Ectodermal cell (in vitro differentiated cells): Measurements from ENCODE around the gene NASP.

Experiments used
- H3K27ac ChIP-seq: 2 replicates; pipeline ENCODE4 v1.7.0; 2013; ENCODE audit warnings: mild to moderate bottlenecking, low read depth, low read length; ENCODE audit not compliant: insufficient read depth, poor library complexity, severe bottlenecking
- H3K27me3 ChIP-seq: 2 replicates; pipeline ENCODE4 v1.7.0; 2013; ENCODE audit warnings: mild to moderate bottlenecking, low read length; ENCODE audit not compliant: insufficient read depth, control insufficient read depth, poor library complexity, severe bottlenecking
- H3K36me3 ChIP-seq: one replicate; pipeline ENCODE4 v1.7.0; 2013; ENCODE audit warnings: low read length; ENCODE audit not compliant: control insufficient read depth, insufficient read depth
- H3K4me1 ChIP-seq: one replicate; pipeline ENCODE4 v1.7.0; 2013; ENCODE audit warnings: low read length; ENCODE audit not compliant: control insufficient read depth, insufficient read depth
- H3K4me3 ChIP-seq: 2 replicates; pipeline ENCODE4 v1.7.0; 2013; ENCODE audit warnings: low read depth, low read length, control low read depth; ENCODE audit not compliant: insufficient read depth
- H3K9me3 ChIP-seq: 2 replicates; pipeline ENCODE4 v1.7.0; 2013; ENCODE audit warnings: mild to moderate bottlenecking, low read length, moderate library complexity; ENCODE audit not compliant: control insufficient read depth
- WGBS, 2 experiments: methylation state at CpG; one replicate each; pipeline ENCODE4 v1.1.7; 2013; ENCODE audit warnings: missing lambda C conversion rate in 2 of 2; 5-methylcytosine and 5-hydroxymethylcytosine counted together

NASP gene

DNA sequence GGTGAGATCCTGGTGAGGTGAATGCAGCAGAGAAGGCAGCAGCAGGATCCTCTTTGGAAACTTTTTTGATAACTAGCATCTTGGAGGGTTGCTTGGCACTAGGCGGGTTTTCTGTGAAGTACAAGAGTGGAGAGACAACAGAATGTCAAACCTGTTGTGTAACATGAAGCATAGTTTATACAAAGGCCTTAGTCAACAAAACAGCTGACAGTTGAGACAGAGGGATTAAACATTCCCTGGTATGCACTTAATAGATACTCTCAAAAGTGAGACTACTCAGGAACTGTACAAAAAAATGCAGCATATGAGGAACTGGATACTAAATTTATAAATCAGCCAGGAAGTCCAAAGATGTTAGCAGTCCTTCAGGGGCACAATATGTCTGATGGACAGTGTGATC is 56.5 kb downstream of the NASP start:
- H3K36me3 ChIP-seq = peaks cover 53% of the 10 kb centered on the region
- no peak overlapping the region for H3K27ac ChIP-seq

DNA sequence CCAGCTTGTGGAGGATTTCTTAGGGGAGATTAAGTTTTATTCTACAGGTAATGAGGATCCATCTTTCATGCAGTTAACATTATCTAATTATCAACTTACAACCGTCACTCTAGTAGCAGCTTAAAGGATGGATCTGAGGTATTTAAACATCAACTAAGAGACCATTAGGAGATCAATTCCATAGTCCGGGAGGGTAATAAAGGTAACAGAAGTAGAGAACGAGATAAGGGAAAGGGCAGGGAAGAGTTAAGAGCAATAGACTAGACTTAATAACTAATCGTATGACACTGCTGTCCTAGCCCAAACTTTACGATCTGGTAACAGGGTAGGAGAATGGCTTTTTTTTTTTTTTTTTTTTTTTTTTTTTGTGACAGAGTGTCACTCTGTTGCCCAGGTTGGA is 59.5 kb downstream of the NASP start:
- no peak overlapping the region for H3K27ac ChIP-seq
- 93% methylated on average over 5 of the region's 5 CpGs for WGBS, 2 experiments
- H3K36me3 ChIP-seq = peaks cover 51% of the 10 kb centered on the region
- H3K4me3 ChIP-seq = no peak overlapping the region
- H3K9me3 ChIP-seq = no peaks in the 10 kb centered on the region
- no peaks in the 10 kb centered on the region for H3K27me3 ChIP-seq
- H3K4me1 ChIP-seq = no peaks in the 10 kb centered on the region

More for the DNA sequence above, 56.5 kb downstream of the NASP start:
- no peak overlapping the region for H3K4me3 ChIP-seq
- H3K27me3 ChIP-seq = no peaks in the 10 kb centered on the region
- H3K9me3 ChIP-seq = no peaks in the 10 kb centered on the region
- WGBS, 2 experiments = 95 to 97% methylated on average over 1 of the region's 1 CpG
- no peaks in the 10 kb centered on the region for H3K4me1 ChIP-seq

DNA sequence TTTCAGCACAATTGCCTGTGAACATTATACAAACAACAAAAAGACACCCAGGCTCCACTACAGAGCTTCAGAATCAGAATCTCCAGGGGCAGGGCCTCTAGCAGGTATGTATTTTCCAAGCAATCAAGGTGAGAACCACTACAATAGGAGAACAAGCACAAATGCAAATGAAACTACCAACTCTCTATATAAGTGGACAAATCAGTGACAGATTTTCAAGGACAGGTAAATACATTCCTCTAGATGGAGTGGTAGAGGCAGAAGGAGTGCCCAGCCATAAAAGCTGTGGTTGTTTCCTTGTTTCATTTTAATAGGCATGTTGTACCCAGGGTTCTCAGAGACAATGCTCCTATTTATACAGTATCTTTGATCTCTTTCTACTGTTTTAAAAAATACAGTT is 60.1 kb downstream of the NASP start:
- Histone ChIP-seq H3K27ac (no peak overlapping the region), H3K27me3 (no peaks in the 10 kb centered on the region), H3K36me3 (peaks cover 45% of the 10 kb centered on the region), H3K9me3 (no peaks in the 10 kb centered on the region), H3K4me3 (no peak overlapping the region), H3K4me1 (no peaks in the 10 kb centered on the region)

DNA sequence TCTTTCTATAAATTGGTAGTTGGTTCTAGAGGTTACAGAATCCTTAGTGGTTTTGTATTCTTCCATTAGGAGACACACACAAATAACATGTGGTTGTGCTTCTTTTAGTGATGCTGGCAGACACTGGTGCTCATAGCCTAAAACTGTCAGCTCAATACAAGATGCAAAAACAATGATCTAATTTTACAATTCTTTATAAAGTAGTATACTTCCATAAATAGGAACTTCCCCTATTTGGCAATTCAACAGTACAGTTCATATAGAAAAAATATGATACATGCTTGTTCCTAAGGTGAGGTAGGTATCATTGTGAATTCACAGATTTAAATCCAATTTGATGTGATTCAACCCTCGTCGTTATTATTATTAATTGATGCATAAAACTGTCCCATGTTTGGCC is 60.8 kb downstream of the NASP start:
- Histone ChIP-seq H3K36me3 (peaks cover 44% of the 10 kb centered on the region), H3K27me3 (no peaks in the 10 kb centered on the region), H3K27ac (no peak overlapping the region), H3K9me3 (no peaks in the 10 kb centered on the region), H3K4me3 (no peak overlapping the region), H3K4me1 (no peaks in the 10 kb centered on the region)
- WGBS, 2 experiments = 90 to 98% methylated on average over 2 of the region's 2 CpGs

DNA sequence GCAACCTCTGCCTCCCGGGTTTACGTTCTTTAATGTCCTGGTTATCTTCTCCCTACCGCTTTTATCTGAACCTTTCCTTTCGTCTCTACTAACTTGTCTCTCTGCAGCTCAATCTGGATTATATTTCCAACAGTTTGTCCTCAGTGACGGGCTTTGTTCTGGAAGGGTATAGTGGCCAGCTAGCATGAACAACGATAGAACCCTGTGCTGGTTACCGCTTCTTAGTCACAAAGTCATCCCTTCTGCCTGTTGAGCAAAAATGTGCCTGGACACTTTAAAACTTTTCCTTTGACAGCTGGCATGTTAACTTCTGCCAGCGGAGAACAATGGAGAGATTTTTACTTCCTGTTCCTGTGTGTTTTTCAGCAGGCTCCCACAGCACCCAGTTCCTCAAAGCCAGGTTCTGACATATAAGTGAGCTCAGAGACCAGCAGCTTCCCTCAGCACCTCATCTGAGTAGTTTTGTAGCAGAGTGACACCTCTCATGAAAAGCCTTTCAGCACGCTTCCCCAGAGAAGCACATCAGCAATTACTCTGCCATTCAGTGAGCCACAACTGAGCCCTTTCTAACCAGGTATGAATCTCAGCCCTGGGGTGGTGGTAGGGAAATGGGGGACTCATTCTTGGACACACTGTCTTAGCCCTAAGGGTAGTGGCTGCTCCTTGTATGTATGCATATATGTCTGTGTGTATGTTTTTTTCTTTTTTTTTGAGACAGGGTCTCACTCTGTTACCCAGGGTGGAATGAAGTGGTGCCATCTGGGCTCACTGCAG is 63.6 kb downstream of the NASP start:
- peaks cover 36% of the 10 kb centered on the region for H3K36me3 ChIP-seq
- no peaks in the 10 kb centered on the region for H3K27me3 ChIP-seq
- WGBS, 2 experiments = 96 to 97% methylated on average over 9 of the region's 9 CpGs
- no peak overlapping the region for H3K4me3 ChIP-seq
- H3K4me1 ChIP-seq = no peaks in the 10 kb centered on the region
- no peaks in the 10 kb centered on the region for H3K9me3 ChIP-seq
- no peak overlapping the region for H3K27ac ChIP-seq

DNA sequence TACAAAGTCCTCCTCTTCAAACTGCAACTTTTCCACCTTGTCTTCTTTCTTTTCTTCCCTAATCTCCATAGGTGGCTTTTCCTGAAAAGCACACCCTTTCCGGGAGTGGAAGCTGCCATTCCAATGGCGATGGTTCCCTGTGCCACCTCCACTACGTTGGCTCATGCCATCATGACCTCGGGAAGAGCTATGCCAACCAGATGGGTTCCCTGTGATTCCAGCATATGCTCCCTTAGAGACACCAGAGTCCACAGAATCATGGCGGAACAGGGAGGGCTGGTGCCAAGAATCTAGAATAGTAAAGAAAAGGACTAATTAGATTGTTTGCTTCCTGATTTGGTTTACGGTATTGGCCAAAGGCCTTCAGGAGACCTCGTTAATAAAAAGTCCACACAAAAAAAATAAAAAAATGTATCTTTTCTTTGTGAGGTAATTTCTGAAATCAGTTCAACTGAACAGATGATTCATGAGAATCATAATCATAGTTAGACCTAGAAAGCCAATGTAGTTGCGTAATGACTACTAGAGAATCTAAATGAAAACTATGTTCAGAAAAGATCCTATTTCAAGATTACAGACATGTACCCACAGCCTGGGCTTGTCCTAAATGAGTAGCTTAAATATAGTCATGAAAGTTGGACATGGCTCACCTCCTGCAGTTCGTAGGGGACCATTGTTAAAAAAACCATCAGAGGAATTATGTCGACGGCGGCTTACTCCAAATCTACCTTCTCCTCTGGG is 70.9 kb downstream of the NASP start:
- 93 to 98% methylated on average over 11 to 12 of the region's 12 CpGs for WGBS, 2 experiments

DNA sequence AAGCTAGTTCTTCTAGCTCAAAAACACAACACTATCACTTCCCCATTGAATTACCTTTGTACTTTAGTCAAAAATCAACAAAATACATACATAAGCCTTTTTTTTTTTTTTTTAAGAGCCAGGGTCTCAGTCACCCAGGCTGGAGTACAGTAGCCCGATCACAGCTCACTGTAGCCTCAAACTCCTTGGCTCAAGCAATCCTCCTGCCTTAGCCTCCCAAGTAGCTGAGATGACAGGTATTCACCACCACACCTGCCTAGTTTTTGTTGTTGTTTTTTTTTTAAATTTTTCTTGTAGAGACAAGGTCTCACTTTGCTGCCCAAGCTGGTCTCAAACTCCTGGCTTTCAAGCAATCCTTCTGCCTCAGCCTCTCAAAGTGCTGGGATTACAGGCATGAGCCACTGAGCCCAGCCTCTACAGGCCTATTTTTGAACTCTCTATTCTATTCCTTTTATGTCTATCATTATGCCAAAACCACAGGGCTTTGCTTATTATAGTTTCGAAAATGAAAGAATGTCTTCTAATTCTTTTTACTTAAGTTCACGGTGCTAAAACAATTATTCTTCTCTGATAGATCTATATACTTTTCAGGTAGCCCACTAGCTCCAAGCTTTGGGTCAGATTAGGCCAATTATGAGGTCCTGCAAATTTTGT is 72.9 kb downstream of the NASP start:
- Histone ChIP-seq H3K27me3 (no peaks in the 10 kb centered on the region), H3K36me3 (peaks cover 78% of the 10 kb centered on the region), H3K4me1 (no peaks in the 10 kb centered on the region), H3K9me3 (no peaks in the 10 kb centered on the region), H3K27ac (no peak overlapping the region), H3K4me3 (no peak overlapping the region)
- WGBS, 2 experiments = 89 to 93% methylated on average over 2 to 3 of the region's 3 CpGs

More for the DNA sequence above, 70.9 kb downstream of the NASP start:
- H3K4me1 ChIP-seq = no peaks in the 10 kb centered on the region
- no peaks in the 10 kb centered on the region for H3K9me3 ChIP-seq
- no peaks in the 10 kb centered on the region for H3K27me3 ChIP-seq
- H3K27ac ChIP-seq = no peak overlapping the region
- peaks cover 75% of the 10 kb centered on the region for H3K36me3 ChIP-seq
- H3K4me3 ChIP-seq = no peak overlapping the region

DNA sequence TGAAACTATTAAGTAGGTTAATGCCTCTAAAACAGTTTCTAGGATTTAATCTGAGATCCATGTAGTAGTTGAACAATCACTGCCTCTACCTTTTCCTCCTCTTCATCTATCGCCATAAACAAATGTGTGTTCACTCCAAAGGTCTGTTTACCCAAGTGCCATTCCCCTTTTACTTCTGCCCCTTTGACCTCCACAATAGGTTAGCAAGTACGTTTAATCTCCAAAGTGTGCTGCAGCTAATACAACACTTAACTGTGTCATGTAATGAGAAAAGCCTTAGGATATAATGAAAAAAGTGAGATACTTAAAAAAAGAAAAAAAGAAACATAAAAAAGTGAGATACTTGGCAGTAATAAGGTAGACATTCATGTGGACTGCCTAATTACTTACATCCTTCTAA is 74.3 kb downstream of the NASP start:
- Histone ChIP-seq H3K4me3 (no peak overlapping the region), H3K27ac (no peak overlapping the region), H3K9me3 (no peaks in the 10 kb centered on the region), H3K27me3 (no peaks in the 10 kb centered on the region), H3K4me1 (no peaks in the 10 kb centered on the region), H3K36me3 (peaks cover 71% of the 10 kb centered on the region)
- 94 to 95% methylated on average over 2 of the region's 2 CpGs for WGBS, 2 experiments

DNA sequence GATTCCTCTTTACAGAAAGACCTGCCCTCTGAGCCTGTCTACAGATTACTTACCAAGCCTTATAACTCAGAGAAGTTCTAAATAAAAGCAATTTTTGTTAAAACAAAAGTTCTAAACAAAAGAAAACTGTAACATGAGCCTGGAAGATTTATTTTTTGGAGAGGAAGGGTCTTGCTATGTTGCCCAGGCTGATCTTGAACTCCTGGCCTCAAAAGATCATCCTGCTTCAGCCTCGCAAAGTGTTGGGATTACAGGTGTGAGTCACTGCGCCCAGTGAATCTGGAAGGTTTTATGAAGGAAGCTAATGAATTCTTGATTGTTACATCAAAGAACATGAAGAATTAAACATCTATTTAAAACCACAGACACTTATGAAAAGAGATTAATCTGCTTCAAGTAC is 75.4 kb downstream of the NASP start:
- Histone ChIP-seq H3K9me3 (no peaks in the 10 kb centered on the region), H3K27me3 (no peaks in the 10 kb centered on the region), H3K4me1 (no peaks in the 10 kb centered on the region), H3K36me3 (peaks cover 64% of the 10 kb centered on the region), H3K4me3 (no peak overlapping the region), H3K27ac (no peak overlapping the region)
- WGBS, 2 experiments = 97 to 100% methylated on average over 2 of the region's 2 CpGs

DNA sequence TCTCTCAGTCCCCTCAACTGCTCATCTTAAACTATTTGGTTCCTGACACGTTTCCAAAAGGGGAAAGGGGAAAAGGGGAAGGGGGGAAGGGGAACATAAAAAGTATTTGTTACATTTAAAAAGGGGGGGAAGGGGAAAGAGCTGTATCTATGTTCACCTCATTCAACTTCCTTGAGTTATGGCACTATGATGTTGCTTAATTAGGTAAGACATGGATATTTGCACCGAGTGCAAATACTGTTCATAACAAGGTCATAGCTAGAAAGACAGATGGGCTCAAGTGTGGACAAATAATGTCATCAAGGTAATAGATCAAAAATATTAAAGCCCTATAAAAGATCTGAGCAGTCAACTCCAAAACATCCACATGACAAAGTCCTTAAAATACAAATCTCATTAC is 76.5 kb downstream of the NASP start:
- Histone ChIP-seq H3K27me3 (no peaks in the 10 kb centered on the region), H3K36me3 (peaks cover 53% of the 10 kb centered on the region), H3K4me1 (no peaks in the 10 kb centered on the region), H3K4me3 (no peak overlapping the region), H3K9me3 (no peaks in the 10 kb centered on the region), H3K27ac (no peak overlapping the region)
- WGBS, 2 experiments = 100% methylated on average over 1 to 2 of the region's 2 CpGs
